Duodenal mucosa (tissue), 2 donors: ENCODE measurements around the gene SOCS4.
"Not testable (repeated sequence)": the region's sequence is repeated elsewhere in the genome, so short reads cannot be mapped to it uniquely, and the experiment has no call there.

Experiments used
- H3K27ac ChIP-seq: one replicate; pipeline ENCODE4 v1.7.0; 2013; ENCODE audit warnings: low read depth, low read length
- H3K27me3 ChIP-seq, 2 donors: one replicate each; pipeline ENCODE4 v1.7.0; 2013; ENCODE audit warnings: low read length in 2 of 2, control low read depth in 1 of 2; ENCODE audit not compliant: insufficient read depth in 2 of 2, control insufficient read depth in 1 of 2
- H3K36me3 ChIP-seq, 2 donors: one replicate each; pipeline ENCODE4 v1.7.0; 2013; ENCODE audit warnings: low read length in 2 of 2, control low read depth in 1 of 2; ENCODE audit not compliant: insufficient read depth in 2 of 2, control insufficient read depth in 1 of 2
- H3K4me1 ChIP-seq, 2 donors: one replicate each; pipeline ENCODE4 v1.7.0; 2013; ENCODE audit warnings: low read length in 2 of 2, control low read depth in 1 of 2; ENCODE audit not compliant: insufficient read depth in 2 of 2, control insufficient read depth in 1 of 2
- H3K4me3 ChIP-seq, 2 donors: one replicate each; pipeline ENCODE4 v1.7.0; 2013; ENCODE audit warnings: low read length in 2 of 2, low read depth in 1 of 2
- H3K9ac ChIP-seq, 2 donors: one replicate each; pipeline ENCODE4 v1.7.0; 2013; ENCODE audit warnings: low read length in 2 of 2, low read depth in 1 of 2
- H3K9me3 ChIP-seq, 2 donors: one replicate each; pipeline ENCODE4 v1.7.0; 2013; ENCODE audit warnings: low read length in 2 of 2, control low read depth in 1 of 2; ENCODE audit not compliant: control insufficient read depth in 1 of 2

Gene SOCS4

DNA sequence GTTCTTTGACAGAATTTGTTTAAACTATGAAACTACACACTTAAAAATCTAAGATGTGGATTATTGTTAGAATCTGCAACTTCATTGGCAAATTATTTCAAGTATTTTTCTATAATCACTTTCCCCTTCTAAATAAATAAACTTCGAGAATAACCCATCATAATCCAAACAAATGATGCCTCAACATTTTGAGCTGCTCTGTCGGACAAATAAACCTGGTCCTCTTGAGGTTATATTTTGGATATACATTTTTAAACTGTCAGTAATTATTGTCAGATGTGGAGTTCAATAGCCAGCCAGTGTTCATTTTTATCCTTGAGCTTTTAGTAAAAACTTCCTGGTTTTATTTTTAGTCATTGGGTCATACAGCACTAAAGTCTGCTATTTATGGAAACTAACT, 37.9 kb downstream of the SOCS4 start:
- H3K9me3 ChIP-seq, H3K9ac ChIP-seq, H3K4me3 ChIP-seq, H3K4me1 ChIP-seq, H3K27ac ChIP-seq, H3K27me3 ChIP-seq: not testable (repeated sequence)
- peaks cover 19 to 32% of the 10 kb centered on the region in 2 donors for H3K36me3 ChIP-seq

DNA sequence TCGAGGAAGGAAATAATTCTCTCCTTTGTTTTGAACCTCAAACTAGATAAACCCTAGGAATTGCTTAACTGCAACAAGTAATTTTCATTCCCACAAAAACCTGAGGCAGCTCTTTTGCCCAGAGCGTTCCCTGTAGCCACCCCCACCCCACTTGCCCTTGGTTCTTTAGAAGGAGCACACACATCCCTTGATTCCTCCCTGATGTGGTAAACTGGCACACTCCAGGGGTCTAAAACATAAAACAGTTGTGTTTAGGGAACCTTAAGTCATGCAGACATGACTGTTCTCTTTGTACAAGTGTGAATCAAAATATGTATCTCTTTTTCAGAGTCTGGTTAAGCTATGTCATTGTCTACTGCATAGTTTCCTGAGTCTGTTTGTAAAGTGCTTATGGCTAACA, 38.4 kb downstream of the SOCS4 start:
- Histone ChIP-seq H3K4me1 (no peaks in the 10 kb centered on the region), H3K27ac (no peak overlapping the region)

GRCh38 chr14:55066223-55066622, 39.2 kb downstream of the SOCS4 start:
- Histone ChIP-seq H3K27me3 (no peaks in the 10 kb centered on the region), H3K27ac (no peak overlapping the region), H3K4me1 (no peaks in the 10 kb centered on the region), H3K9me3 (no peaks in the 10 kb centered on the region), H3K4me3 (no peak overlapping the region), H3K9ac (no peak overlapping the region), H3K36me3 (peaks cover 19 to 32% of the 10 kb centered on the region in 2 donors)

More for the DNA sequence above, 38.4 kb downstream of the SOCS4 start:
- no peaks in the 10 kb centered on the region for H3K27me3 ChIP-seq
- no peak overlapping the region for H3K9ac ChIP-seq
- H3K4me3 ChIP-seq = no peak overlapping the region
- no peaks in the 10 kb centered on the region for H3K9me3 ChIP-seq
- peaks cover 19 to 32% of the 10 kb centered on the region in 2 donors for H3K36me3 ChIP-seq

- Histone ChIP-seq H3K4me3 (no peak overlapping the region), H3K9me3 (no peaks in the 10 kb centered on the region), H3K27ac (no peak overlapping the region), H3K4me1 (peaks cover 15 to 21% of the 10 kb centered on the region in 2 donors), H3K27me3 (no peaks in the 10 kb centered on the region), H3K36me3 (peaks cover 0 to 3% of the 10 kb centered on the region in 2 donors), H3K9ac (no peak overlapping the region)
These were observed 44.0 kb downstream of the SOCS4 start for GRCh38 chr14:55070981-55071411.

DNA sequence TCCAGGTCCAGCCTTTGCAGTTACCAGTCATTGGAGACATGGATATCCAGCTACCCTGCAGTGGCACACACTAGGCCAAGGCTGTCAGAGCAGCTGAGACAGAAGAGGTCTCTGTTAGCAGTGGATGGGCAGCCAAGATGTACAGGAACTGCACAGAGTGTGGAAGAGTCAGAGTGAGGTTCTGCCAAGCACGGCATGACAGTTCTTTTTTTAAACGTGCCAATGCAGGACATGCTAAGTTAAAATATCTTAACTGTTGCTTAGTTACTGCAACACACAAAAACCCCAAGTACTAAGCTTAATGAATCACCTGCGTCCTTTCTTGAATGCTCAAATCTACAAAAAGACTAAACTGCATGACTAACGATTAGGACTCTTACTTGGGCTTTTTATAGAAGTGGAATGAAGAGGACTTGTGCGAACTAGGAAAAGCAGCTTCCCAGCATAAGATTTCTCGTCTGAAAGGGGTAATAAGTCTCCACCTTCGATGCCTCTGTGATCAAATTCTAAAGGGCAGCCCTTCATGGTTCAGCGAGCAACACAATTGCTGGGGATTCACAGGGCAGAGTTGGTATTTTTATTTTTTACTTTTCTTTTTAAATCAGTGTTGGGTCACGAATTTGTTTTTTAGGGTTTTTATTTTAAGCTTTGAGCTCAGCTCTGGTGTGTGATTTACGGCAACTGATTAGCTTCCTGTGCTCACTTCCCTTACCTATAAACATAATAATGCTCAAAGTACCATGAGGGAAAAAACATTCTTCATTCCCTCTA, 45.0 kb downstream of the SOCS4 start:
- Histone ChIP-seq H3K9me3 (no peaks in the 10 kb centered on the region), H3K4me3 (no peak overlapping the region), H3K9ac (no peak overlapping the region), H3K27me3 (no peaks in the 10 kb centered on the region), H3K36me3 (no peaks in the 10 kb centered on the region), H3K27ac (no peak overlapping the region), H3K4me1 (peaks cover 17 to 22% of the 10 kb centered on the region in 2 donors)

DNA sequence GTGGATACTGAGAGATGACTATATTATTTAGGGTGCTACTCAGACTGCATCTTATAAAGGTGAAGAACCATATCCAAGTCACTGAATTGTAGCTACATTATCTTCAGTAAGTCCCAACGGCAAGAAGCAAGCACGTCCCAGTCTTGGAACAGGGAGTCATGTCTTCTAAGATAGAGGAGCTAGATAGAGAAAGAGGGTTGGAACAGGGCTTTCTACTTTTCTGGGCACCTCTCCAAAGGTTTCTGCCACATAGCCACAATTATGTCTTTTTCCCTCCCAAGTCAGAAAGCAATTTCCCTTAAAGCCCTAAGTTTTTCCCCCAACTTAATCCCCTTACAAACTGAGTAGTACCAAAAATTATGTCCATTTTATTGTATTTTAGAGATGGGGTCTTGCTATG, 46.8 kb downstream of the SOCS4 start:
- H3K4me3 ChIP-seq = no peak overlapping the region
- no peaks in the 10 kb centered on the region for H3K27me3 ChIP-seq
- H3K9ac ChIP-seq = no peak overlapping the region
- peaks cover 26 to 30% of the 10 kb centered on the region in 2 donors for H3K4me1 ChIP-seq
- H3K9me3 ChIP-seq = no peaks in the 10 kb centered on the region
- H3K27ac ChIP-seq = no peak overlapping the region
- no peaks in the 10 kb centered on the region for H3K36me3 ChIP-seq

- Histone ChIP-seq H3K4me3 (peak overlapping the region; percentile 13 to 43), H3K27ac (no peak overlapping the region)
These were observed 47.6 kb downstream of the SOCS4 start for GRCh38 chr14:55074662-55075061.

DNA sequence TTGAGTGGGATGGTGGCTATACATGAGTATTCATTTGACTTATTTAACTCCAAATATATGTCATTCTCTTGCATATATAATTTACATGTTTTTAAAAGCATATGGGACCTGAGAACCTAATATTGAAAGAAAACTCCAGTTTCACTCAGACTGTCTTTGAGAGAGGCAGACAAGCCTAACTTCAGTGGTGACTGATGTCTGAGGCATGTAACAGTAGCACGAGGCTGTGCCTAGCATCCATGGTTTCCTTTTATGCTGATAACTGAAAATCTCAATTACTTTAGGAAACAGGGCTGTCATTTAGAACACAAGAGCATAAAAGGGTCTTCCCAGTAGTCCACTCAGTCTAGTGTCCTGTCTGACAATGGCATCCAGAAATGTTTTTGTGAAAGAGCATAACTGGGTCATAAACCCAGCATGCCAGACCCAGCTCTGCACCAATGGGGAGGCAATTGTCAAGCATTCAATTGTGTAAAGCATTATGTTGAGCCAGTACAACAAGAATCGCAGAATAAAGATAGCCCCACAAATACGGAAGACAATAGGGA, 48.7 kb downstream of the SOCS4 start:
- H3K4me1 ChIP-seq = peaks cover 26 to 30% of the 10 kb centered on the region in 2 donors

More at GRCh38 chr14:55074662-55075061, 47.6 kb downstream of the SOCS4 start:
- no peaks in the 10 kb centered on the region for H3K9me3 ChIP-seq
- H3K4me1 ChIP-seq = peaks cover 26 to 30% of the 10 kb centered on the region in 2 donors
- H3K36me3 ChIP-seq = no peaks in the 10 kb centered on the region
- no peaks in the 10 kb centered on the region for H3K27me3 ChIP-seq
- peak overlapping the region in 1 of 2 donors; percentile 0 for H3K9ac ChIP-seq

GRCh38 chr14:55077170-55078151, 50.4 kb downstream of the SOCS4 start:
- peak overlapping the region; percentile 43 to 45 for H3K4me3 ChIP-seq
- H3K27me3 ChIP-seq = no peaks in the 10 kb centered on the region
- H3K36me3 ChIP-seq = no peaks in the 10 kb centered on the region
- H3K9ac ChIP-seq = peak overlapping the region; percentile 31 to 43
- H3K27ac ChIP-seq = peak overlapping the region; percentile 80
- no peaks in the 10 kb centered on the region for H3K9me3 ChIP-seq
- H3K4me1 ChIP-seq = peaks cover 22 to 26% of the 10 kb centered on the region in 2 donors

More for the DNA sequence above, 48.7 kb downstream of the SOCS4 start:
- H3K27ac ChIP-seq = no peak overlapping the region
- no peaks in the 10 kb centered on the region for H3K36me3 ChIP-seq
- no peak overlapping the region for H3K9ac ChIP-seq
- H3K4me3 ChIP-seq = no peak overlapping the region
- H3K9me3 ChIP-seq = no peaks in the 10 kb centered on the region
- H3K27me3 ChIP-seq = no peaks in the 10 kb centered on the region
